K562 (cell line): Measurements from ENCODE around the gene CXorf65. TPM values are rescaled to one million over a fixed set of nuclear protein-coding genes. Genes with fewer than 3 reads are reported as not detected.

Experiments
- ATAC-seq: fragments of 200-7000 bp; cut with Tn5 transposase; 3 replicates; pipeline ENCODE4 v1.9.1; 2020; ENCODE audit warnings: moderate library complexity
- BruUV-seq: library from RNA; stranded (reverse); fragments of 400-500 nt; replicated peaks from 2 replicates; lab custom pipeline; 2021; lab: Mats Ljungman, UMichigan
- CTCF ChIA-PET: fragments of 300-600 bp; formaldehyde crosslinking; extraction: SDS; loops from one replicate; lab custom pipeline; 2021; ENCODE audit warnings: low intra/inter-chr PET ratio; lab: Yijun Ruan, JAX
- POLR2A ChIA-PET: fragments of 300-600, 350-650 bp; sonication (Branson Sonifier 250); formaldehyde crosslinking; extraction: SDS; loops from one replicate; lab custom pipeline; 2021; ENCODE audit warnings: antibody characterized with exemption, inconsistent platforms; lab: Yijun Ruan, JAX
- DNase-seq, 4 experiments: peaks; one replicate each; pipeline versions ENCODE4 v3.0.0 to v3.0.0-alpha.2; 2011 to 2018; ENCODE audit warnings: low spot score in 3 of 4, mixed read lengths in 3 of 4; ENCODE audit errors: extremely low read depth in 1 of 4
- FAIRE-seq: peaks from 2 replicates; lab custom pipeline; 2011; peaks lifted over from hg19 to GRCh38; lab: Jason Lieb, UNC
- H2AFZ ChIP-seq: 2 replicates; pipeline ENCODE4 v1.6.0; 2011; ENCODE audit warnings: low read depth, low read length, control low read depth, inconsistent platforms
- H3K27ac ChIP-seq: fragments of 200-600 bp; 3 replicates; pipeline ENCODE4 v1.8.0; 2011; ENCODE audit warnings: low read depth, mild to moderate bottlenecking, control low read depth, inconsistent platforms, low read length, moderate library complexity, mixed read lengths; ENCODE audit errors: extremely low read depth
- H3K27me3 ChIP-seq, 2 experiments: fragments of 300-600 bp in 1 of 2; 2 replicates in 1 of 2; 3 replicates in 1 of 2; pipeline versions ENCODE4 v1.6.0 to v1.8.0; 2011; ENCODE audit warnings: inconsistent platforms in 2 of 2, low read length in 2 of 2, mild to moderate bottlenecking in 1 of 2, mixed read lengths in 1 of 2, moderate library complexity in 1 of 2; ENCODE audit not compliant: control insufficient read depth in 2 of 2, insufficient read depth in 2 of 2
- H3K36me3 ChIP-seq: fragments of 300-600 bp; 3 replicates; pipeline ENCODE4 v1.8.0; 2011; ENCODE audit warnings: mild to moderate bottlenecking, low read length, inconsistent platforms; ENCODE audit not compliant: control insufficient read depth, insufficient read depth
- H3K4me1 ChIP-seq, 2 experiments: fragments of 200-600 bp in 1 of 2; replicated peaks in 1 of 2; 2 replicates in 1 of 2; 3 replicates in 1 of 2; pipeline versions ENCODE4 v1.5.1 to v1.8.0; 2011; ENCODE audit warnings: inconsistent platforms in 2 of 2, low read length in 2 of 2, mild to moderate bottlenecking in 1 of 2, mixed read lengths in 1 of 2, moderate library complexity in 1 of 2; ENCODE audit not compliant: control insufficient read depth in 2 of 2, insufficient read depth in 2 of 2
- H3K4me2 ChIP-seq: 2 replicates; pipeline ENCODE4 v1.6.1; 2011; ENCODE audit warnings: low read length, control low read depth, inconsistent platforms, mixed read lengths; ENCODE audit not compliant: insufficient read depth
- H3K4me3 ChIP-seq: fragments of 200-600 bp; sonication (generic), shearing (Covaris generic); 2 replicates; pipeline ENCODE4 v1.5.1; 2016; ENCODE audit warnings: control low read depth, inconsistent platforms
- H3K79me2 ChIP-seq: fragments of 200-600 bp; 3 replicates; pipeline ENCODE4 v1.8.0; 2011; ENCODE audit warnings: low read length, inconsistent platforms; ENCODE audit not compliant: control insufficient read depth, insufficient read depth
- H3K9ac ChIP-seq, 2 experiments: 2 replicates each; pipeline versions ENCODE4 v1.6.0 to v1.6.1; 2011; ENCODE audit warnings: low read depth in 2 of 2, low read length in 2 of 2, control low read depth in 1 of 2, inconsistent platforms in 1 of 2, mild to moderate bottlenecking in 1 of 2, mixed read lengths in 1 of 2; ENCODE audit not compliant: insufficient read depth in 1 of 2
- H3K9me1 ChIP-seq: one replicate; pipeline ENCODE4 v1.6.0; 2011; ENCODE audit warnings: inconsistent platforms, mild to moderate bottlenecking, low read length, moderate library complexity; ENCODE audit not compliant: control insufficient read depth, insufficient read depth
- H3K9me3 ChIP-seq: replicated peaks from 2 replicates; pipeline ENCODE4 v1.5.1; 2011; ENCODE audit warnings: low read depth, low read length, inconsistent platforms; ENCODE audit not compliant: control insufficient read depth, insufficient read depth
- H4K20me1 ChIP-seq: replicated peaks from 2 replicates; pipeline ENCODE4 v1.6.1; 2011; ENCODE audit warnings: low read length, inconsistent platforms, mixed read lengths; ENCODE audit not compliant: control insufficient read depth, insufficient read depth
- CTBP1 ChIP-seq: fragments of 450-650 bp; IDR thresholded peaks from 2 replicates; pipeline ENCODE4 v1.6.1; 2016; ENCODE audit warnings: borderline replicate concordance
- MEIS2 ChIP-seq: fragments of 450-650 bp; IDR thresholded peaks from 2 replicates; pipeline ENCODE4 v1.6.1; 2014; ENCODE audit warnings: mild to moderate bottlenecking; ENCODE audit not compliant: partially characterized antibody
- NFIX ChIP-seq: fragments of 250-450 bp; sonication (Bioruptor Pico); IDR thresholded peaks from 2 replicates; pipeline ENCODE4 v1.4.0; 2020; ENCODE audit warnings: low read depth, mild to moderate bottlenecking, moderate library complexity
- SMAD1 ChIP-seq: fragments of 150-350 bp; IDR thresholded peaks from 2 replicates; pipeline ENCODE4 v1.6.1; 2014; ENCODE audit warnings: low read length, low read depth; ENCODE audit not compliant: partially characterized antibody
- SRSF9 ChIP-seq: fragments of 200-400 bp; formaldehyde crosslinking; IDR thresholded peaks from 2 replicates; pipeline ENCODE4 v1.6.1; 2017; ENCODE audit warnings: low read depth, low read length, borderline replicate concordance
- TAL1 ChIP-seq: fragments of 450-650 bp; IDR thresholded peaks from 2 replicates; pipeline ENCODE4 v1.6.1; 2016; ENCODE audit warnings: mild to moderate bottlenecking
- XRCC5 ChIP-seq: fragments of 200-400 bp; formaldehyde crosslinking; IDR thresholded peaks from 2 replicates; pipeline ENCODE4 v1.6.1; 2017; ENCODE audit warnings: low read depth, mild to moderate bottlenecking, low read length
- ZNF143 ChIP-seq: sonication (generic); formaldehyde crosslinking; IDR thresholded peaks from 2 replicates; pipeline ENCODE4 v1.9.0; 2022; ENCODE audit warnings: mild to moderate bottlenecking, missing genetic modification reagents
- WGBS: fragments of 100-300 bp; shearing (Covaris generic); methylation state at CpG from one replicate; pipeline ENCODE4 v1.1.6; 2016; ENCODE audit warnings: low coverage, mixed read lengths; ENCODE audit not compliant: insufficient coverage; ENCODE audit errors: missing lambda C conversion rate; 5-methylcytosine and 5-hydroxymethylcytosine counted together
- in situ Hi-C: fragments of 300-500 bp; cut with MboI; formaldehyde crosslinking; loops from 4 replicates; pipeline ENCODE4 v1.15.0; 2018; ENCODE audit warnings: inconsistent platforms, mixed read lengths
- intact Hi-C: fragments of 100-400 bp; cut with micrococcal nuclease; formaldehyde crosslinking; loops from 2 replicates; pipeline ENCODE4 v1.14.2; 2022
- polyA plus RNA-seq, 8 experiments: library from polyadenylated mRNA; depleted of rRNA in 4 of 8; stranded (reverse) in 5 of 8; unstranded in 3 of 8; fragments of >200 nt; fragmentation: Nextera tagmentation in 2 of 8; fragmentation: Illumina TruSeq in 1 of 8; extraction: Ambion mirVana in 2 of 8; extraction: Trizol in 1 of 8; gene quantifications; 2 replicates each; pipeline versions ENCODE4 v1.2.1 to v1.2.3, GENCODE V29; 2011 to 2014; ENCODE audit warnings: inconsistent platforms in 1 of 8, missing spikeins in 1 of 8
- total RNA-seq, 7 experiments: library from RNA; depleted of rRNA in 6 of 7; stranded (reverse); fragments of >200 nt in 6 of 7; fragmentation: Illumina TruSeq in 2 of 7; extraction: Trizol in 2 of 7; gene quantifications; 2 replicates each; pipeline versions ENCODE4 v1.2.1 to v1.2.3, GENCODE V29; 2011 to 2021; ENCODE audit warnings: low replicate concordance in 1 of 7
- TF ChIP-seq, protein P1 (sequence below): fragments of 250-450 bp; sonication (Bioruptor Pico); IDR thresholded peaks from 2 replicates; pipeline ENCODE4 v1.5.0; 2022; ENCODE audit warnings: mild to moderate bottlenecking
- TF ChIP-seq, protein P2 (sequence below): fragments of 450-650 bp; conservative IDR thresholded peaks from 2 replicates; pipeline ENCODE4 v1.6.1; 2016; ENCODE audit warnings: missing genetic modification characterization, low read depth, mild to moderate bottlenecking, control low read depth, missing compliant biosample characterization
- TF ChIP-seq, protein P3 (sequence below): sonication (generic); formaldehyde crosslinking; IDR thresholded peaks from 2 replicates; pipeline ENCODE4 v1.8.1; 2023; ENCODE audit warnings: mild to moderate bottlenecking, missing genetic modification reagents

Gene CXorf65
- total and polyA plus RNA-seq, 9 of the 15 experiments (the other 6 are each of a cell fraction or from before 2014, with no cell fraction given), result 1.4 to 8.4 (median 2.9) TPM

DNA sequence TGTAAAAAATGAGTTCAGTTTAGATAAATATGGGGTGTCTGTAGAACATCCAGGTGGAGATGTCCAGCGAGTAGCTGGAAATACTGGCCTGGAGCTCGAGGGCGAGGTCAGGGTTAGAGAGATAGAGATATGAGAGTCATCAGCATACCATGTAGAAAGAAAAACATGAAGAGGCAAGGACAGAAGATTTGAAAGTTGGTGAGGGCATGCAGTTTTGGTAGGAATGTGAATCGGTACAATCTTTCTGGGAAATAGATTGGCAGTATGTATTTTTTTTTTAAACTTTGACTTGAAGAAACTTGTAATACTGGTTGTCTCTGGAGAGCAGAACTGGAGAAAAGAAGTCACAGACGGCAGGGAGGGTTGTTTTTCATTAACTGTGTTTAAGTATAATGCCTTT lies 36.0 kb downstream of the CXorf65 start:
- peaks cover 20% of the 10 kb centered on the region for H3K79me2 ChIP-seq
- no peaks in the 10 kb centered on the region; the same call in 1 of the 2 replicates for H4K20me1 ChIP-seq
- no peaks in the 10 kb centered on the region for H3K27me3 ChIP-seq
- no TSS peak for BruUV-seq
- H3K9ac ChIP-seq, result no peak overlapping the region
- 5% methylated on average over 5 of the region's 5 CpGs for WGBS
- intact Hi-C loops (no loop called here), in situ Hi-C loops (no loop called here)
- H3K9me3 ChIP-seq, result no peaks in the 10 kb centered on the region
- POLR2A ChIA-PET, result no interaction called here
- no peaks in the 10 kb centered on the region for H3K9me1 ChIP-seq
- H2AFZ ChIP-seq, result peak overlapping the region; percentile 63; the same call in 1 of the 2 replicates
- ATAC-seq, result no peak
- no peak overlapping the region for H3K27ac ChIP-seq
- DNase-seq, result no peak
- TF ChIP-seq NFIX (CRISPR knock-in tag), result no peak
- TF ChIP-seq CTBP1, result no peak
- TF ChIP-seq, protein P1, sequence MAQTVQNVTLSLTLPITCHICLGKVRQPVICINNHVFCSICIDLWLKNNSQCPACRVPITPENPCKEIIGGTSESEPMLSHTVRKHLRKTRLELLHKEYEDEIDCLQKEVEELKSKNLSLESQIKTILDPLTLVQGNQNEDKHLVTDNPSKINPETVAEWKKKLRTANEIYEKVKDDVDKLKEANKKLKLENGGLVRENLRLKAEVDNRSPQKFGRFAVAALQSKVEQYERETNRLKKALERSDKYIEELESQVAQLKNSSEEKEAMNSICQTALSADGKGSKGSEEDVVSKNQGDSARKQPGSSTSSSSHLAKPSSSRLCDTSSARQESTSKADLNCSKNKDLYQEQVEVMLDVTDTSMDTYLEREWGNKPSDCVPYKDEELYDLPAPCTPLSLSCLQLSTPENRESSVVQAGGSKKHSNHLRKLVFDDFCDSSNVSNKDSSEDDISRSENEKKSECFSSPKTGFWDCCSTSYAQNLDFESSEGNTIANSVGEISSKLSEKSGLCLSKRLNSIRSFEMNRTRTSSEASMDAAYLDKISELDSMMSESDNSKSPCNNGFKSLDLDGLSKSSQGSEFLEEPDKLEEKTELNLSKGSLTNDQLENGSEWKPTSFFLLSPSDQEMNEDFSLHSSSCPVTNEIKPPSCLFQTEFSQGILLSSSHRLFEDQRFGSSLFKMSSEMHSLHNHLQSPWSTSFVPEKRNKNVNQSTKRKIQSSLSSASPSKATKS, result no peak
- TF ChIP-seq ZNF143 (CRISPR knock-in tag), result no peak
- TF ChIP-seq SRSF9, result no peak
- TF ChIP-seq TAL1, result no peak
- TF ChIP-seq, protein P2, sequence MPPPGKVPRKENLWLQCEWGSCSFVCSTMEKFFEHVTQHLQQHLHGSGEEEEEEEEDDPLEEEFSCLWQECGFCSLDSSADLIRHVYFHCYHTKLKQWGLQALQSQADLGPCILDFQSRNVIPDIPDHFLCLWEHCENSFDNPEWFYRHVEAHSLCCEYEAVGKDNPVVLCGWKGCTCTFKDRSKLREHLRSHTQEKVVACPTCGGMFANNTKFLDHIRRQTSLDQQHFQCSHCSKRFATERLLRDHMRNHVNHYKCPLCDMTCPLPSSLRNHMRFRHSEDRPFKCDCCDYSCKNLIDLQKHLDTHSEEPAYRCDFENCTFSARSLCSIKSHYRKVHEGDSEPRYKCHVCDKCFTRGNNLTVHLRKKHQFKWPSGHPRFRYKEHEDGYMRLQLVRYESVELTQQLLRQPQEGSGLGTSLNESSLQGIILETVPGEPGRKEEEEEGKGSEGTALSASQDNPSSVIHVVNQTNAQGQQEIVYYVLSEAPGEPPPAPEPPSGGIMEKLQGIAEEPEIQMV (tag), result no peak
- no peak for TF ChIP-seq XRCC5
- TF ChIP-seq SMAD1, result no peak
- TF ChIP-seq, protein P3, sequence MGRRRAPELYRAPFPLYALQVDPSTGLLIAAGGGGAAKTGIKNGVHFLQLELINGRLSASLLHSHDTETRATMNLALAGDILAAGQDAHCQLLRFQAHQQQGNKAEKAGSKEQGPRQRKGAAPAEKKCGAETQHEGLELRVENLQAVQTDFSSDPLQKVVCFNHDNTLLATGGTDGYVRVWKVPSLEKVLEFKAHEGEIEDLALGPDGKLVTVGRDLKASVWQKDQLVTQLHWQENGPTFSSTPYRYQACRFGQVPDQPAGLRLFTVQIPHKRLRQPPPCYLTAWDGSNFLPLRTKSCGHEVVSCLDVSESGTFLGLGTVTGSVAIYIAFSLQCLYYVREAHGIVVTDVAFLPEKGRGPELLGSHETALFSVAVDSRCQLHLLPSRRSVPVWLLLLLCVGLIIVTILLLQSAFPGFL (CRISPR knock-in tag), result no peak
- TF ChIP-seq MEIS2, result no peak
- CTCF ChIA-PET, result interaction anchor here (0.6 kb wide), 1 partner anchor 29 kb away, joined by 3 read pairs; no protein-coding TSS in a partner anchor
- no peak overlapping the region; the same call in 1 of the 2 replicates for H3K4me2 ChIP-seq
- peaks cover 0 to 11% of the 10 kb centered on the region in 2 experiments; a peak in 2 of 5 replicates for H3K4me1 ChIP-seq
- H3K4me3 ChIP-seq, result no peak overlapping the region
- FAIRE-seq, result no peak
- peaks cover 5% of the 10 kb centered on the region; the same call in 2 of the 3 replicates for H3K36me3 ChIP-seq
